ENCODE data around the gene FAM186B.
"Not testable (repeated sequence)": the region's sequence is repeated elsewhere in the genome, so short reads cannot be mapped to it uniquely, and the experiment has no call there.

Gene FAM186B

GRCh38 chr12:49633703-49634345 lies 28.4 kb upstream of the FAM186B start:
- DNase-seq, result no peak

GRCh38 chr12:49632986-49633702 lies 27.7 kb upstream of the FAM186B start:
- no peak for DNase-seq

- DNase-seq, result no peak
These were observed 27.0 kb upstream of the FAM186B start for GRCh38 chr12:49632401-49632800.

- DNase-seq, result no peak
These were observed 26.0 kb upstream of the FAM186B start for GRCh38 chr12:49631336-49631907.

GRCh38 chr12:49627752-49628360 lies 22.4 kb upstream of the FAM186B start:
- no peak for DNase-seq

- no peak for DNase-seq
These were observed 21.4 kb upstream of the FAM186B start for GRCh38 chr12:49626836-49627235.

- peak; percentile 32 for DNase-seq
These were observed 20.9 kb upstream of the FAM186B start for GRCh38 chr12:49626169-49626835.

GRCh38 chr12:49624921-49625577 lies 19.6 kb upstream of the FAM186B start:
- no peak for DNase-seq

GRCh38 chr12:49623142-49623904 lies 17.9 kb upstream of the FAM186B start, which contains the start of gene PRPF40B:
TSS of gene PRPF40B (plus strand) at chr12:49623561. CDS start at chr12:49623591, 30 bp downstream.
- peak; percentile 90 for DNase-seq

- peak; percentile 76 for DNase-seq
These were observed 17.2 kb upstream of the FAM186B start for GRCh38 chr12:49622501-49623141.

GRCh38 chr12:49621651-49622500 lies 16.4 kb upstream of the FAM186B start:
- DNase-seq, result no peak

- no peak for DNase-seq
These were observed 13.8 kb upstream of the FAM186B start for GRCh38 chr12:49619286-49619685.

- DNase-seq, result no peak
These were observed 13.1 kb upstream of the FAM186B start for GRCh38 chr12:49618576-49618975.

GRCh38 chr12:49616533-49617219 lies 11.2 kb upstream of the FAM186B start:
- DNase-seq, result no peak

- no peak for DNase-seq
These were observed 10.3 kb upstream of the FAM186B start for GRCh38 chr12:49615725-49616124.

- no peak for DNase-seq
These were observed 6.8 kb upstream of the FAM186B start for GRCh38 chr12:49612210-49612609.

- not testable (repeated sequence) for DNase-seq
These were observed 5.3 kb upstream of the FAM186B start for GRCh38 chr12:49610785-49611184.

GRCh38 chr12:49609875-49610154 lies 4.4 kb upstream of the FAM186B start:
- no peak for DNase-seq

GRCh38 chr12:49609059-49609874 lies 3.8 kb upstream of the FAM186B start:
- DNase-seq, result no peak
